Smooth muscle cell (in vitro differentiated cells): ENCODE measurements around the gene RNF208. TPM values are rescaled to one million over a fixed set of nuclear protein-coding genes. Genes with fewer than 3 reads are reported as not detected.

Source experiments
- DNase-seq: peaks from one replicate; lab custom pipeline; 2025; ENCODE audit not compliant: unreplicated experiment; lab: John Stamatoyannopoulos, UW
- H2AFZ ChIP-seq: fragments of 200-600 bp; sonication (generic); 2 replicates; pipeline ENCODE4 v1.6.0; 2016; ENCODE audit warnings: antibody characterized with exemption, low read depth, mild to moderate bottlenecking
- H3F3A ChIP-seq: fragments of 200-600 bp; sonication (generic); 2 replicates; pipeline ENCODE4 v1.6.0; 2017; ENCODE audit warnings: antibody characterized with exemption, low read depth
- H3K27ac ChIP-seq: fragments of 200-600 bp; sonication (generic); 2 replicates; pipeline ENCODE4 v1.5.1; 2016; ENCODE audit warnings: low read depth, mild to moderate bottlenecking
- H3K27me3 ChIP-seq: fragments of 200-600 bp; sonication (generic); 2 replicates; pipeline ENCODE4 v1.6.1; 2016; ENCODE audit warnings: low read depth, mild to moderate bottlenecking
- H3K36me3 ChIP-seq: fragments of 200-600 bp; sonication (generic); 2 replicates; pipeline ENCODE4 v1.5.1; 2016; ENCODE audit warnings: low read depth
- H3K4me1 ChIP-seq: fragments of 200-600 bp; sonication (generic); 2 replicates; pipeline ENCODE4 v1.5.1; 2016; ENCODE audit warnings: low read depth
- H3K4me2 ChIP-seq: fragments of 200-600 bp; sonication (generic); 2 replicates; pipeline ENCODE4 v1.6.0; 2016; ENCODE audit warnings: mild to moderate bottlenecking
- H3K4me3 ChIP-seq: fragments of 200-600 bp; sonication (generic); 2 replicates; pipeline ENCODE4 v1.5.1; 2016; ENCODE audit warnings: mild to moderate bottlenecking
- H3K79me2 ChIP-seq: fragments of 200-600 bp; sonication (generic); 2 replicates; pipeline ENCODE4 v1.6.0; 2016; ENCODE audit warnings: low read depth, mild to moderate bottlenecking
- H3K9ac ChIP-seq: fragments of 200-600 bp; sonication (generic); 2 replicates; pipeline ENCODE4 v1.6.0; 2016; ENCODE audit warnings: low read depth
- H3K9me3 ChIP-seq: fragments of 200-600 bp; sonication (generic); replicated peaks from 2 replicates; pipeline ENCODE4 v1.5.1; 2016; ENCODE audit warnings: low read depth
- H4K20me1 ChIP-seq: fragments of 200-600 bp; sonication (generic); 2 replicates; pipeline ENCODE4 v1.6.0; 2016; ENCODE audit warnings: low read depth
- WGBS: methylation state at CpG from one replicate; pipeline ENCODE4 v1.1.7; 2016; ENCODE audit warnings: low lambda C conversion rate; 5-methylcytosine and 5-hydroxymethylcytosine counted together
- polyA plus RNA-seq: library from polyadenylated mRNA; unstranded; fragments of >200 nt; fragmentation: Nextera tagmentation; extraction: Ambion mirVana; gene quantifications from 2 replicates; pipeline ENCODE4 v1.2.1, GENCODE V29; 2016
- total RNA-seq: library from RNA; depleted of rRNA; stranded (reverse); fragments of >200 nt; gene quantifications from 2 replicates; pipeline ENCODE4 v1.2.3, GENCODE V29; 2014
- TF ChIP-seq, protein P1 (sequence below): fragments of 200-600 bp; sonication (generic); IDR thresholded peaks from 2 replicates; pipeline ENCODE4 v1.5.1; 2017; ENCODE audit warnings: borderline replicate concordance, mild to moderate bottlenecking, antibody characterized with exemption; ENCODE audit not compliant: insufficient read depth, poor library complexity, severe bottlenecking

The RNF208 gene
- total and polyA plus RNA-seq, 2 experiments from 2014 or later: 0.36 to 1.4 TPM

DNA sequence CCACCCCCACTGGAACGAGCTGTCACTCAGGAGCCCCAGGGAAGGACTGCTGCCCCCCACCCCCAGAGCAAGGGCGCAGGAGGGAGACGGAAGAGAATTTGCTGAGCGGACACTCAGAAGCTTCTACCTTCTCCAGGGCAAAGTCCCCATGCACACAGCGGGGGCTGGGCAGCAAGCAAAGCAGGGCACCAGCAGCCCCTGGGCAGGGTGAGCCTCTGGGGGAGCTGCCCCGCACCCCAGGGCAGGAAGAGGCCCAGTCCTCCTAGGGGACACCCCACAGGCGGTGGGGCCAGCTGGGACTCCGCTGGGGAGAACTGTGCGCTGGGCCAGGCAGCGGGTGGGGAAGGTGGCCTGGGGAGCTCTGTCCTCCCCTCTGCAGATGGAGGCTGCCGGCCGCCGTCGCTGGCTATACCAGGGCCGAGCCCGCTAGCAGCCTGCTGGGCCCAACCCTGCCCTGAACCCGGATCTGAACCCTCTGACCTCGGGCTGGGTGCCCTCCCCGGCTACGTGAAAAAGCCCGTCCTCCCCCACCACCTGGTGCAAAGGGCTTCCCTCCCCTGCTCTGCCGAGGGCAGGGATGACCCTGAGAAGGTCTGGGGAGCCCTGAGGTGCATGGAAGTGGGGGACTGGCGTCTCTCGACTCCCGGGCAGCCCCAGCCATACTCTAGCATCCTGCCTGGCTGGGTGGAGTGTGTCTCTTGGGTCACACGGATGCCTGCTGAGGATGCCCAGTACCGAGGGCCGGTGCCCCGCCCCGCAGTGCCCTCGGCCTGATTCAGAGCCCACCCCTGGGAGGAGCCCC, 8.1 kb upstream of the RNF208 start:
- no peak overlapping the region for H3K9ac ChIP-seq
- no peaks in the 10 kb centered on the region for H3K9me3 ChIP-seq
- H3K27me3 ChIP-seq: no peaks in the 10 kb centered on the region
- H3K27ac ChIP-seq: no peak overlapping the region
- no peak overlapping the region for H2AFZ ChIP-seq
- no peak for DNase-seq
- H3K4me2 ChIP-seq: no peak overlapping the region
- 84% methylated on average over 20 of the region's 31 CpGs for WGBS
- no peaks in the 10 kb centered on the region for H3K4me1 ChIP-seq
- no peaks in the 10 kb centered on the region for H3K36me3 ChIP-seq
- no peaks in the 10 kb centered on the region for H4K20me1 ChIP-seq
- no peaks in the 10 kb centered on the region for H3K79me2 ChIP-seq
- H3F3A ChIP-seq: no peaks in the 10 kb centered on the region
- TF ChIP-seq, protein P1, sequence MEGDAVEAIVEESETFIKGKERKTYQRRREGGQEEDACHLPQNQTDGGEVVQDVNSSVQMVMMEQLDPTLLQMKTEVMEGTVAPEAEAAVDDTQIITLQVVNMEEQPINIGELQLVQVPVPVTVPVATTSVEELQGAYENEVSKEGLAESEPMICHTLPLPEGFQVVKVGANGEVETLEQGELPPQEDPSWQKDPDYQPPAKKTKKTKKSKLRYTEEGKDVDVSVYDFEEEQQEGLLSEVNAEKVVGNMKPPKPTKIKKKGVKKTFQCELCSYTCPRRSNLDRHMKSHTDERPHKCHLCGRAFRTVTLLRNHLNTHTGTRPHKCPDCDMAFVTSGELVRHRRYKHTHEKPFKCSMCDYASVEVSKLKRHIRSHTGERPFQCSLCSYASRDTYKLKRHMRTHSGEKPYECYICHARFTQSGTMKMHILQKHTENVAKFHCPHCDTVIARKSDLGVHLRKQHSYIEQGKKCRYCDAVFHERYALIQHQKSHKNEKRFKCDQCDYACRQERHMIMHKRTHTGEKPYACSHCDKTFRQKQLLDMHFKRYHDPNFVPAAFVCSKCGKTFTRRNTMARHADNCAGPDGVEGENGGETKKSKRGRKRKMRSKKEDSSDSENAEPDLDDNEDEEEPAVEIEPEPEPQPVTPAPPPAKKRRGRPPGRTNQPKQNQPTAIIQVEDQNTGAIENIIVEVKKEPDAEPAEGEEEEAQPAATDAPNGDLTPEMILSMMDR: no peak
- no peak overlapping the region for H3K4me3 ChIP-seq

DNA sequence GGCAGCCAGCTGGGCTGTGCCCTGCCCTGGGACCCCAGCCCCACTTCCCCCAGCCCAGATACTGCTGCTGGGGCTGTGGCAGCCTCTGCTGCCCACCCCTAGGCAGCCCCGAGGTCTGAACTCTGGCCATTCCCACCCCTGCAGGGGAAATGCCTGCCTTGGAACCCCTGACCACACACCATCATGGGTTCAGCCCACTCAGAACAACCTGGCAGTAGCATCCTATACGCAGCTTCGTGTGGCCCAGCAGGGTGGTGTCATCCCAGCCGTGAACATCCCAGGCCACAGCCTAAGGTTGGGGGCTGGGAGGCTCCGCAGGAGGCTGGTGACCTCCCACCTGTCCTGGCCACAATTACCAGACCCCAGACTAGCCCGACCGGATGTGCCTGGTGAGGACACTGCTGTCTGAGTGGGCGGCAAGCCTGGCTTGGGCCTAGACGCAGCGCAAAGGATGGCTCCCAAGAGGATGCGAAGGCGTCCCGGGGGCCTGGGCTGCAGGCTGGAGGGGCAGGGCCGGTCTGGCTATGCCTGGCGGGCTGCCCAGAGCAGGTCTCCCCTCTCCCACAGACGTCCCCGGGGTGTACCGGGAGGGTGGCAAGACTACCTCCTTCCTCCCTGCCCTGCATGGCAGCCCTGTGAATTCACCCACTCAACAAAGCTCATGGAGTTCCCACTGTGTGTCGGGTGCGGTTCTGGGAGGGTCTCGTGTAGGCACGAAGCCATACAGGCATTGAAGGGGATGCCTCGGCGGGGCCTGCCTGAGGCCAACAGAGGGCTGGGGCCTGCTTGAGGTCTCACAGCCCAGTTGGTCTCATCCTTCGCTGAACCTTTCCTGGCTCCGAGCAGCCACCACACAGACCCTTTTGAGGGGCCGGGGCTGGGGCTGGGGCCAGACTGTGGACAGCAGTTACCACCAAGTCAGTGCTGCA, 7.2 kb upstream of the RNF208 start:
- H3K4me3 ChIP-seq: no peak overlapping the region
- no peak overlapping the region for H3K27ac ChIP-seq
- TF ChIP-seq, protein P1: no peak
- H3K4me2 ChIP-seq: no peak overlapping the region
- no peaks in the 10 kb centered on the region for H3K79me2 ChIP-seq
- 85% methylated on average over 26 of the region's 27 CpGs for WGBS
- H3K9me3 ChIP-seq: no peaks in the 10 kb centered on the region
- H2AFZ ChIP-seq: no peak overlapping the region
- H3K36me3 ChIP-seq: no peaks in the 10 kb centered on the region
- no peak for DNase-seq
- no peaks in the 10 kb centered on the region for H3K4me1 ChIP-seq
- H3K9ac ChIP-seq: no peak overlapping the region
- H4K20me1 ChIP-seq: no peaks in the 10 kb centered on the region
- no peaks in the 10 kb centered on the region for H3F3A ChIP-seq
- no peaks in the 10 kb centered on the region for H3K27me3 ChIP-seq

DNA sequence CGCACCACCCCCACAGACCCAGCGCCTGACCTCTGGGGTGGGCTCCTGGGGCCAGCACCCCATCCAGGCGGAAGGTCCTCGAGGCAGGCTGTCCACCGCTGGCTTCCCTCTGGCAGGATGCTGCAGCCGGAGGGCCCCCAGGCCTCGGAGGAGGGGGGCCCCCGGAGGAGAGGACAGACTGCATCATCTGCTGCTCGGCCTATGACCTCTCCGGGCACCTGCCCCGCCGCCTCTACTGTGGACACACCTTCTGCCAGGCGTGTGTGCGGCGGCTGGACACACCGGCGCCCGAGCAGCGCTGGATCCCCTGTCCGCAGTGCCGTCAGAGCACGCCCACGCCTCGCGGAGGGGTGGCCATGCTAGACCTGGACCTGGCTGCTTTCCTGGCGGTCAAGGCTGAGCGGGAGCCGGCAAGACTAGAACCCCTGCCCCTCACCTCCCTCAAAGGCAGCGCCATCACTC, 6.5 kb upstream of the RNF208 start:
- H4K20me1 ChIP-seq: no peaks in the 10 kb centered on the region
- no peak overlapping the region for H3K4me2 ChIP-seq
- no peak for DNase-seq
- no peak overlapping the region for H2AFZ ChIP-seq
- H3K4me1 ChIP-seq: no peaks in the 10 kb centered on the region
- H3K36me3 ChIP-seq: no peaks in the 10 kb centered on the region
- no peaks in the 10 kb centered on the region for H3K9me3 ChIP-seq
- TF ChIP-seq, protein P1: no peak
- WGBS: 94% methylated on average over 27 of the region's 29 CpGs
- H3K27ac ChIP-seq: no peak overlapping the region
- no peaks in the 10 kb centered on the region for H3K27me3 ChIP-seq
- no peak overlapping the region for H3K9ac ChIP-seq
- no peaks in the 10 kb centered on the region for H3K79me2 ChIP-seq
- no peak overlapping the region for H3K4me3 ChIP-seq
- no peaks in the 10 kb centered on the region for H3F3A ChIP-seq
